Activated CD4-positive, alpha-beta T cell treated with anti-CD3 and anti-CD28 coated beads, Interleukin-2, amount 50 U/mL, for 4 hours (primary cell): ENCODE data around the gene C1orf159.

Experiments
- DNase-seq, 2 experiments: peaks; one replicate each; pipeline ENCODE4 v3.0.0-alpha.2; 2020

C1orf159 gene

DNA sequence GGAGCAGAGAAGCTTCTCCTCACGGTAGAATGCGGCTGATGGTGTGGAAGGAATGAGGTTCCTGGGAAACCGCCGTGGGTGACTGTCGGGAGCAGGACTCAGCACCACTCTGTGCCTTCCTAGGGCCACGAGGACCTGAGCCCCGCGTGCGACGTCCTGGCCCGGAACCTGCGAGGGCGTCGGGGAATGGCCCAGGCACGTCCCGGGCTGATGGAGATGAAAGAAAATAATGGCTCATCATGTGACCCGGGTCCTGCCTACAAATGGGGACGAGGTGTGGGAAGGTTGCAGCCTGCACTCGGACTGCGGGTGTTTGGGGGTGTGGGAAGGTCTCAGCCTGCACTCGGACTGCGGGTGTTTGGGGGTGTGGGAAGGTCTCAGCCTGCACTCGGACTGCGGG, 32.7 kb upstream of the C1orf159 start:
- no peak for DNase-seq

DNA sequence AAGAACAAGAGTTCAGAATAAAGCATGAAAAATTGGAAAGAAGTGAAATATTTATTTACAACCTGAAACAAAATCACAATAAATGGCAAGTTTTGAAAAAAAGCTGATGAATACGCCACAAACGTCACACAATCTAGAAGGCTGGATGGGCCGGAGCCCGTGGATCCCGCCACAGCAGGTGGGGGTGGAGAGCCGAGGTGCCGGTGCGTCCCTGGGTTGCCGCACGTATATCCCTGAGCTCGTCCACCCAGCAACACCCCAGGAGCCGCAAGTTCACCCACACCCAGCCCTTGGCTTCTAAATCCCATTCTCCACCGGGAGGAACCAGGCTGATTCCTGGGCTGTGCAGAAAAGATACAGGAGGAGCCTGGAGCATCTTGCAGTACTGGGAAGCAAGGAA, 32.2 kb upstream of the C1orf159 start:
- no peak for DNase-seq

DNA sequence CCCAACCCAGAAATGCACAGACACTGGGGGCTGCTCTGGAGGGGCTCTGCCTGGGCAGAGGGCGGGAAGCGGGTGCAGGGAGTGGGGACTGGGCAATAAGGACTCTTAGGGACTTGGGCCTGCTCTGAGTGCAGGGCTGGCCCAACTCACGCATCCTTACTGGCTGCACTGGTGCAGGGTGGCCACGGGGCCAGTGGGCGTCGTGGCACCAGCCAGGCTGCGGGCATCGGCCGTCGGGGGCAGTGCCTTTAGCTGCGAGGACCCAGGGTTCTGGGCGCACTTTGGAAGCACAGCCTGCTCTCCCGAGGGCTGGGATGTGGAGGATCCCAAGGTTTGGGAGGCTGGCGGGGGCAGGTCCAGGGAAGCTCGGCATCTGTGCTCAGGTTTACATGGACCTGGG, 30.7 kb upstream of the C1orf159 start:
- no peak for DNase-seq

DNA sequence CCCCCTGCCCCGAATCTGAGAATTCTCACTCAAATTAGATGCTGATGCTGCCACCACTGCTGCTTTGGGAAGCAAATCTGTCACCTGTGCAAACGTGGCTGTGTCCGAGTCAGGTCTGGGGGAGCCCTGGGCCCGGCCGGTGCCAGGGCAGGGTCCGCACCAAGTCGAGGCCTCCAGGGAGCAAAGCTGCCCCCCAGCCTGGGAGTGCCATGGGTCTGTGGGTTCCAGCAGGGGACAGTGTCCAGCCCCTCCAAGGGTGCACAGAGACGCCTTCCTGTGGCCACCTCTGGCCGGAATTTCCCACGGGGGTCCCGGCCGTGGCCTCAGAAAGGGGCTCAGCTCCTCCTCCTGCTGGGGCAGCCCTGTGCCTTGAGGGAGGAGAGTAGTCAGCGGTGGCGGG, 30.1 kb upstream of the C1orf159 start:
- no peak for DNase-seq

DNA sequence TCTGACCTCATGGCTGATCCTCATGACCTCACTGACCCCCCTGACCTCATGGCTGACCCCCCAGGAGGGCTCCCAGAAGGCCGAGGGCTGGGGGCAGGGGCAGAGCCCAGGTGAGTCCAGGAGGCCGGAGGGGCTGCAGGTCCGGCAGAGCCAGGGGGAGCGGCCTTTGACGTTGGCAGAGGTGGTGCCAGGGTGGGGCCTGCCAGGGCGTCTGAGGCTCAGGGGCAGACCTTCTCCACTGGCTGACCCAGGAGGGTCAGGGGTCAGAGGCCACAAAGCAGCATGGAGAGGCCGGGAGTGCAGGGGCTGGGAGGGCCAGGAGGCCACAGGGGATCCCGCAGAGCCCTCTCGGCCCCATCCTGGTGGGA, 29.6 kb upstream of the C1orf159 start:
- no peak for DNase-seq

DNA sequence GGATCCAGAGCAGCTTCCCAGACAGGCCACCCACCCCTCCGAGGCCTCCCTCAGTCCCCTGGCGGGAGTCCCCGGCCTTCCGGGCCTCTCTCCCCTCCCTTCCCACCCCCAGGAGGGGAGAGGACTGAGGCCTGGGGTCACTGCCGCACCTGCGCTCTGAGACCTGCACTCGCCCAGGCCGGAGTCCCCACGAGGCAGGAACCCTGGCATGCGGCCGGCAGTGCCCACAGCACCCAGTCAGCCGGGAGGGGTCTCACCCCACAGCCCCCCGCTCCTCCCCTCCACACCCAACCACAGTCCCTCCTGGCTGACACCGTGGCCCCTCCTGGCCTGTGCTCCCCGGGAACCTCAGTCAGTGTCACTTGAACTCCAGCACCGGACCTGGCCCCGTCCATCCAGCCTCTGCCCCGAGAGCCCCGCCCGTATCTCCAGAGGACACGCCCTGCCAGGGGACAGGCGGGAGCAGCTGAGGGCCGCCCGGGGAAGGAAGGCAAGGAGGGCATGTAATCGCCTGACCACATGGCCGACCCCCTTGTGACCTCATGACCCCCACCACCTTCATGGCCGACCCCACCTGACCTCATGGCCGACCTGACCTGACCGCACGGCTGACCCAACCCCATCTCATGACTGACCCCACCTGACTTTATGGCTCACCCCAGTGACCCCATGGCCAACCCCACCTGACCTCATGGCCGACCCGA, 29.1 kb upstream of the C1orf159 start:
- no peak for DNase-seq

DNA sequence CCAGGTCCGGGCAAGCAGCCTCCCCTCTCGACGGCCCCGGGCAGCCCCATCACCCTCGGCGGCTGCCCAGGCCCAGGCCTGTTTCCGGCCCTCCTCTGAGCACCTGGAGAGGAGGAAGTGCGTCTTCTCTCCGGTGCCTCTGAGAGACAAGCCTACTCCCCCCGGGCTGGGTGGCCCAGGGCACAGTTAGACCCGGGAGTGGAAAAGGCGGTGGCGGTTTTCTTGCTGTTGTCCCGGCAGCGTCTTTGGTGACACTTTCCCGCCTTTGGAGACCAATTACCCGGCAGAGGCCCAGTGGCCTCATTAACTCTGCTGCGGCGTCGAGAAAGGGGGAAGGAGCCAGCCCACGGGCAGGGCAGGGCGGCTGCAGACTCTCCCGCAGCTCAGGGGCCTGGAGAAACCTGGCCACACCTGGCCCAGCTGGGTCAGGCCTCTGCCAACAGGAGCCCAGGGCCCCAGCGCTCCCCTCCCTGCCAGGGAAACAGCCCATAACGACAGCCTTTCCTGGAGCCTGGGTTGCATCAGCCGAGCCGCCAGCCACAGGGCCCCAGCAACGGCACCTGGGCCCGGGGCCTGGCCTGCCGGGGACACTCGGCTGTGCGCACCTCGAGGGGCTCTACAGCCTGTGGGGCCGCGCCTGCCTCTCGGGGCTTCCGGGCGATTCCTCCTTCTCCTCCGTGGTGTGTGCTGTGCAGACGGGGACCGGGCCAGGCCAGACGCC, 28.4 kb upstream of the C1orf159 start:
- peak; percentile 44 to 45 for DNase-seq

DNA sequence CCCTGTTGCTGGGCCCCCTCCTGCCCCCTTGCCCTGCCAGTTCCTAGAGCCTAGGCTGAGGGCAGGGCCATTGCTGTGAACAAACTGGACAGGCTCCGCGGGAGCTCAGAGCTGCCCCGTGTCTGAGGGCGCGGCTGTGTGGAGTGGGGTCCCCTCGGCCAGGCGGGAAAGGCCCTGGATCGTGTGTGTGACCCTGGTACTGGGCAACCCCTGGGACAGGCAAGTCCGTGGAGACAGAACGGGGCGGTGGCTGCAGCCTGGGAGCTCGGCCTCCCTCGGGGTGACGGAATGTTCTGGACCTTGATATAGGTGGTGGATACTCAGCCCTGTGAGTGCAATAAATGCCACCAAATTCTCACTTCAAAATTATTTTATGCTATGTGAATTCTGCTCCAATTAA, 27.7 kb upstream of the C1orf159 start:
- no peak for DNase-seq

DNA sequence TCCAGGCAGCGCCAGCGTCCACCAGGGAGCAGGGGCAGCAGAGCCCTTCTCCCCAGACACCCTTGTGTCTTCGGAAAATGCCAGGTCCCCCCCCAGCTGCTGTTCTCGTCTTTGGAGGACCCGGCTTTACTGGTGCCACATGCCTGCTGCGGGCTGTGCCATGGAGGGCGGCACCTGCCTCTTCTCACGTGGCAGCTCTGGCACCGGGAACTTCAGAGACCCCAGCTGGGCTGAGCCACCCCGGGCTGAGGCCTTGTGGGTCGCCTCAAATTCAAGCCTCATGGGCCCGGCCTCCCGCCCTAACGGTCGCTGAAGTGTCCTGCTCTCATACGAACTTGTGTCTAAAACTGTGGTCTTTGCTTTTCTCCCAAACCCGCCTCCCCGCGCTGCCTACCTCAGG, 27.0 kb upstream of the C1orf159 start:
- no peak for DNase-seq

DNA sequence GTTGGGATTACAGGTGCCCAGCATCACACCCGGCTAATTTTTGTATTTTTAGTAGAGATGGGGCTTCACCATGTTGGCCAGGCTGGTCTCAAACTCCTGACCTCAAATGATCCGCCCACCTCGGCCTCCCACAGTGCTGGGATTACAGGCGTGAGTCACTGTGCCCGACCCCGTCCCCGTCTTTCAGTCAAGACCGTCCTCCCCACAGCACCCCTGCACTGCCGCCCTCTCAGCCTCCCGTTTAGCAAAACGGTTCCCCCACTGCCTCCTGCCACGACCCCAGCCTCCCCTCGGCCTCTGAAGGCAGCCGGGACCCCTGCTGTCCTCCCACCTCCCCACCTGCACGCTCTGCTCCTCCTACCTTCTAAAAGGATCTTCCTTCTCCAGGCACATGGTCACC, 26.5 kb upstream of the C1orf159 start:
- DNase-seq, result peak in 1 of 2 experiments; percentile 29

DNA sequence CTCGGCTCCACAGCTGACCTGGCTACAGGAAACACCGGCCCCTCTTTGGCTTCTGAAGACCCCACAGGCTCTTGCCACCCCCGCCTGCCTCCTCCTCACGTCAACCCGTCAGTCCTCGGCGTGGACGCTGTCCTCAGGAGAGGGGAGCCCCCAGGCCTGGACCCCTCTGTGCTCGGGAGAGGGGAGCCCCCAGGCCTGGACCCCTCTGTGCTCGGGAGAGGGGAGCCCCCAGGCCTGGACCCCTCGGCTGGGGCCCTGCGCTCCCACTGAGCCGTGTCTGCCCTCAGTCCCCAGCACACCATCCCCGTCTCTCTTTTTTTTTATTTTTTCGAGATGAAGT, 26.0 kb upstream of the C1orf159 start:
- no peak for DNase-seq

DNA sequence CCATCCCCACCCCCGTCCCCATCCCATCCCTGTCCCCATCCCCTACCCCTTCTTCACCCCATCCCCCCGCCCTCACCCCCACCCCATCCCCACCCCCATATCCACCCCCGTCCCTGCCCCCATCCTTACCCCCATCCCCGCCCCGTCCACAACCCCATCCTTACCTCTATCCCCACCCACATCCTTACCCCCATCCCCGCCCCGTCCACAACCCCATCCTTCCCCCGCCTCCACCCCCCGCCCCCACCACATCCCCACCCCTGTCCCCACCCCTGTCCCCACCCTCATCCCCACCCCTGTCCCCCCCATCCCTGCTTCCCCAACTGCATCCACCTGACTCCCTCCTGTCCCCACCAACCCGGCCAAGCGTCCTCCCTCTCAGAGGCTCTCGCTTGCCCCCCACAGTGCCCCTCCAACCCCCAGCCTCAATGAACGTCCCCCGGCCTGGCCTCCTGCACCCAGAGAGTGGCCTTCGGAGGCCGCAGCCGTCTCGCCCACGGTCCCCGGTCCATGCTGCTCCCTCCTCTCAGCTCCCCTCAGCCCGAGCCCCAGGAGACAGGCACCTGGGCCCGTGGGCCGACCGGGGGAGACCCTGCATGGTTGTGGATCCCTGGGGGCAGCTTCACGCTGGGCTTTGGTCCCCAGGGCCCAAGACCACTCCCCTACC, 25.5 kb upstream of the C1orf159 start:
- no peak for DNase-seq

DNA sequence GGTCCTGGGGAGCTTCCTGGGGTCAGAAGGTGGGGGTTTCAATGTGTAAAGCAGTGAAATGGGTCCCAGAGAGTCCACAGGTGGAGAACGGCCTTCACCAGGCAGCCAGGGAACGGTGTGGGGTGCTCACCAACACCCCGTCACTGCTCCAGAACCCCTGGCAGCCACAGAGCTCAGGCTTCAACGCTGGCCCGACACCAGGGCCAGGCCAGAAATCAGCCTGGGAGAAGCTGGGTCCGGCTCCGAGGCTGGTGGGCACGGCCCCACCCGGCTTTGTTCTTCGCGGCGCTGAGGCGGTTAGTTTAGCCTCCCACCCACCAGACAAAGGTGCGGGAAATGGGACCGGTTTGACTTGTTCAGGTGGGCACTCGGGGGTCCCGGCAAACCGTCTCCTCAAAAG, 24.8 kb upstream of the C1orf159 start:
- no peak for DNase-seq

DNA sequence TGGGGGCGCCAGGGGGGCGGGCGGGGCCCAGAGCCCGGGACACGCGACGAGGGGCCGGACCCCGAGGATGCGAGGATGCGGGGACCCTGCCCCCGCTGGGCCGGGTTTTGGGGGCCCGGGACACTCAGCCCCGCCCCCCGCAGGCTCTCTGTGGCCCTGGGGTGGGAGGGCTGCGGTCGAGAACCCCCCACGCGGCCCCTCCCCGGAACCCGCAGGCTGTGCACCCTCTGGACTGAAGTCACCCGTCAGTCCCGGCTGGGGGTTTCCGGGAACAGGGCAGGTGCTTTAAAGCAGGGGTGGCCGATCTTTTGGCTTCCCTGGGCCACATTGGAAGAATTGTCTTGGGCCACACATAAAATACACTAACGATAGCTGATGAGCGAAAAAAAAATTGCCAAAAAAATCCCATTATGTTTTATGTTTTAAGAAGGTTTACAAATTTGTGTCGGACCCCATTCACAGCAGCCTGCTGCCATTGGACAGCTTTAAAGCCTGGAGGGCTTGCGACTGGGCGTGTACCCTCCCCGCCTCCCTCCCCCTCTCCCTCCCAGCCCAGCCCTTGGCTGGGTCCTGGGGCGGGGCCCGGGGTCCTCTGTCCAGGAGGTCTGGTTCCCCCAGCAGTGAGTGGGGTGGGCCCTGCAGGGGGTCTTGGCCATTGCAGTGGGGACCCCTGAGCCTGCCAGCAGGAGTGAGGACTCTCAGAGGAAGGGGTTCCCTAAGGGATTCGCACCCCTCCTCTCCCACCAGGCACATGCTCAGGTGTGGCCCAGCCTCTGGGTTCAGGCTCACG, 21.6 kb upstream of the C1orf159 start:
- DNase-seq, result peak; percentile 60 to 65

DNA sequence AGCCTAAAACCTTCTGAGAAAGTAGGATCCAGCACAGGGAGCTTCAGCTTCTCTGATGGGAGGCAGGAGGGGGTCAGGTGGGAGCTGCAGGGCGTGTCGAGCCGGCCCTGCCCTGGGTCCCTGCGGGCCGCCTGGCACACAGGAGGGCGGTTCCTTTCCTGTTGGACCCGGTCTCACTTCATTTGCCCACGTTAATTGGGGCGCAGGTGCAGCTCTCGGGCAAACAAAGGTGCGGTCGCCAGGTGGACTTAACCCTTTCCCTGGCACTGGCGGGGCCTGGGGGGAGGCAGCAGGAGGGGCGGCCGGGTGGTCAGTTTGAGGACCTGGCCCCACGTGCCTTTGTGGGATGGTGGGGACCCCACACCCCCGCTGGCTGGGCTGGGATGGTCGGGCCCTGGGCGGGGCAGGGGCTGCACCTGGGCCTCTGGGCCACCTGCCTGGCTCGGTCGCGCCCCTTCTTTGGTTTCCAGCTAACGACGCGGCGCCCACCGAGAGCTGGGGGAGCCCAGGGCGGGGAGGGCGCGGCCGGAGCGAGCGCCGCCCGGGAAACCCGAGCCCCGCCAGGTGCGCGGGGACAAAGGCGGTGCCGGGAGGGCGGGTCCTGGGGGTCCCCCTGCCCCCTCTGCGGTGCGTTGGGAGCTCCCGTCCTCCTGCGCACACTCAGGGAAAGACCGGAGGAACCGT, 20.8 kb upstream of the C1orf159 start:
- DNase-seq, result no peak

DNA sequence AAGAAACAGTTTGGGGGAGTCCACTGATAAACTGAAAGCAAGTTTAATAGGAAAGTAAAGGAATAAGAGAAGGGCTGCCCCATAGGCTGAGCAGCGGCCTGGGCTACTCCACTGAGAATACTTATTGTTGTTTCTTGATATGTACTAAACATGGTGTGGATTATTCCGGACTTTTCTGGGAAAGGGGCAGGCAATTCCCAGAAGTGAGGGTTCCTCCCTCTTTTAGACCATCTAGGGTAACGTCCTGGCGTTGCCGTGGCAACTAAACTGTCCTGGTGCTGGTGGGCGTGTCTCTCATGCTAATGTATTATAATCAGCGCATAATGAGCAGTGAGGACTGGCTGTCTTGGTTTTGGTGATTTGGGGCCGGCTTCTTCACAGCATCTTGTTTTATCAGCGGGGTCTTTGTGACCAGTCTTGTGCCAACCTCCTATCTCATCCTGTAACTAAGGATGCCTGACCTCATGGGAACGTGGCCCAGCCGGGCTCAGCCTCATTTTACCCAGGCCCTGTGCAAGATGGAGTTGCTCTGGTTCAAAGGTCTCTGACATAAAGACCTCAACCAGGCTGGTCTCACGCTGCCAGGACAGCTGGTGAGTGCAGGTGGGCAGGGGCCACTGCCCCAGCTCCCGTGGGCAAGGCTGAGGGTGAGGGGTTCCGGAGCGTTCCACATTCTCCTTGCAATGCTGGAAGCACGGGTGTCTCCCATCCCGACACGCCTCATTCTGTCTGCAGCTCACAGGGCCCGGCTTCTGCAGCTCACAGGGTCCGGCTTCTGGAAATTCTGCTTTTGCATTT, 19.6 kb upstream of the C1orf159 start:
- no peak for DNase-seq

DNA sequence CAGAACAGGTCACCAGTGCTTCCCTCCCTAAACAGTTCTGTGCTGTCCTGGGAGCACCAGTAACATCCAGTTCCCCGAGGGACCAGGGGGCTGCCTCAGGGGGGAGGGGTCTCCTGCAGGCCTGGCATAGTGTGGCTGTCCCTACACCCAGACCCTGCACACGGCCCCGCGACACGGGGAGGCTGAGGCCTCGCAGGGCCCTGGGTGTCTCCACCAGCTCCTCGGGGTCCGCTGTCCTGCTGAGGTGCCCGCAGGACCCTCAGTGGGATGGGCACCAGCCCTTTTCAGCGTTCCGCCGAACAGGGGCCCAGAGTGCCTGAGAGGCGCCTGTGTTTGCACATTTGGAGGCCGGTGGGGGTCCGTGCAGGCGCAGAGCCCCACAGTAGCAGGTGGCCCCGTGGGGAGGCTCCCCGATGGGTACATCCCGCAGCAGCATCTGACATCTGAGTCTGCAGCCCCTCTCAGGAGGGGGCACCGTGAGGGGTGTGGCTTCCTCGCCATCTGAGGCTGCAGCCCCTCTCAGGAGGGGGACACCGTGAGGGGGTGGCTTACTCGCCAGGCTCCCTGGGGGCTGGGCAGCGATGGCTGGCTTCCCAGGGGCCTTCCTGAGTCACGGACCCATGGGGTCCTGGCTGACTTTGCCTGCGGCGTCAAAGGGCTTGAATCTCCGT, 18.5 kb upstream of the C1orf159 start:
- no peak for DNase-seq

DNA sequence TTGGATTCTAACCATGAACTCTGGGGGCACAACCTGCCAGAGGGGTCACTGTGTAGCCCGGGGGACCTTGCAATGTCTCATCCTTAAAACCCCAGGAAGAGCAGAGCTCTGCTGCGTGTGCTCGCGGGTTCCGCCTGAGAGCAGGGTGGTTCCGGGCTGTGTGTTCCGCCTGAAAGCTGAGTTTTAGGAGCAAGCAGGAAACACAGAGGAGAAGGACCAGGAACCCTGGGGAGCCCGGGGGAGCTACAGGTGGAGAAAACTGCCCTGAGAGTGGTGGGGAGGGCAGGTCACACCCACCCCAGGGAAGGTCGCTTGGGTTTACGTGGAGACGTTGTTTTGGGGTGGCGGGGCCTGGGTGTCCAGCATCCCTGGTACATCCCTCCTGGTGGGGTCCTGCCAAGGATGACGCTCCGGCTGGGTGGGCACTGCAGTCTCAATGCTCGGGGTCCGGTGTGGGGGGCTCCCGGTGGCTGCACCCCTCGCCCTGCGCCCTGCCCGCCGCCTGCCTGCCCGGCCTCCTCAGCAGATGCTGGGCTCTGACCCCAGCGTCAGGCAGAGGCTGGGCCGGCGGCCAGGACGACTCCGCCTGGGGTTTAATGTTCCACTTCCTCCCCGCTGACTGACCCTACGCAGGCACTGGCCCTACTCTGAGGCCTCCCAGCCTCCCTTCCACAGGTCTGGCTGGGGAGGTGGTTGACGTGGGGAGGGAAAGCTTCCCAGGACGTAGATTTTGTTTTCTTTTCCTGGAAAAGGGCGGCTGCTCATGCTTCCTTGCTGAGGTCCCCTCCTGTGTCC, 17.3 kb upstream of the C1orf159 start:
- no peak for DNase-seq

DNA sequence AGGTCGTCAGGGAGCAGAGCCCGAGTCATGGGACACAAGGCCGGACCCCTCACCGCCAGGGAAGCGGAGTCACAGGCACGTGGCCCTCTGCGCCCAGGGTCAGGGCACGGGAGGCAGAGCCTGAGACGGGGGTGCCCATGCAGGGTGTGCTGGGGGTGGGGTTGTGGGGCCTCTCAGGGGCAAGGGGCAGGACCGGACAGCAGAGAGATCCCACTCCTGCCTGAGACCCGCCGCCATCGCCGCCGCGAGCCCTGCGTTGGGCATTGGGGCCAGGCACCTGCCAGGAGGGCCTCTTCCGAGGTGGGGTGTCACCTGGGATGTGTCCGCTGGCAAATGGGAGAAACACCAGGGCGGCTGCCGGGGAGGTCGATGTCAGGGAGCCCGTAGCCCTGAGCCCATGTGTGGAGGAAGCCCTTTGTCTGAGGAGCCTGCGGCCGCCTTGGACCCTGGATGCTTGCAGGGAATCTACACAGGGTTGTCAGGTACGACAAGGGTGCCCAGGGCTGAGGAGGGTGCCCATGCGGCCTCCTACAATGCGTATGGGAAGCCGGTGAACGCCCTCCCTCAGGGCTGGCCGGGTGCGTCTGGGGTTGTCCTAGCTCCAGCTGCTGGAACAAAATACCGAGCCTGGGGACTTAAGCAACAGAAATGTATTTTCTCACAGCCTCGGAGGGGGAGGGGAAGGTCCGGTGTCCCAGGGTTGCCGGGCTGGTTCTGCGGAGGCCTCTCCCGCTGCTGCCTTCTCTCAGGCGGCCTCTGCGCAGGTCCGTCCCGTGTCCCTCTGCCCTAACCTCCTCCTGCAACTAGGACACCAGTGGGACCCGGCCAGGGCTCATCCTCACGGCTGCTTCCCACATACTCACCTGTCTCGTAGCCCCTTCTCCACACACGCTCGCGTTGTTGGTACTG, 16.4 kb upstream of the C1orf159 start:
- no peak for DNase-seq
